ENCODE measurements around the gene GPR89B.
"Not testable (repeated sequence)": the region's sequence is repeated elsewhere in the genome, so short reads cannot be mapped to it uniquely, and the experiment has no call there.

GPR89B gene

GRCh38 chr1:147940456-147940855 is 12.2 kb downstream of the GPR89B start:
- DNase-seq (ENCODE audit: low spot score) = not testable (repeated sequence)

- DNase-seq (ENCODE audit: low spot score) = not testable (repeated sequence)
Measured at GRCh38 chr1:147942563-147942962, 14.3 kb downstream of the GPR89B start.

- DNase-seq (ENCODE audit: low spot score) = not testable (repeated sequence)
Measured at GRCh38 chr1:147949517-147949916, 21.3 kb downstream of the GPR89B start.

- DNase-seq (ENCODE audit: low spot score) = not testable (repeated sequence)
Measured at GRCh38 chr1:147958906-147959305, 30.7 kb downstream of the GPR89B start.

GRCh38 chr1:147959680-147960079 is 31.5 kb downstream of the GPR89B start:
- not testable (repeated sequence) for DNase-seq (ENCODE audit: low spot score)

- DNase-seq (ENCODE audit: low spot score) = not testable (repeated sequence)
Measured at GRCh38 chr1:147964575-147964974, 36.4 kb downstream of the GPR89B start.

- DNase-seq (ENCODE audit: low spot score) = not testable (repeated sequence)
Measured at GRCh38 chr1:147966657-147967056, 38.4 kb downstream of the GPR89B start.

- DNase-seq (ENCODE audit: low spot score) = not testable (repeated sequence)
Measured at GRCh38 chr1:147978896-147979651, 50.9 kb downstream of the GPR89B start.

GRCh38 chr1:147985374-147985773 is 57.2 kb downstream of the GPR89B start:
- peak; percentile 41 for DNase-seq (ENCODE audit: low spot score)

- not testable (repeated sequence) for DNase-seq (ENCODE audit: low spot score)
Measured at GRCh38 chr1:147987893-147988292, 59.7 kb downstream of the GPR89B start.

GRCh38 chr1:147992916-147993315 is 64.7 kb downstream of the GPR89B start:
- DNase-seq (ENCODE audit: low spot score) = not testable (repeated sequence)

- not testable (repeated sequence) for DNase-seq (ENCODE audit: low spot score)
Measured at GRCh38 chr1:147993400-147993799, 65.2 kb downstream of the GPR89B start.

- not testable (repeated sequence) for DNase-seq (ENCODE audit: low spot score)
Measured at GRCh38 chr1:147993825-147994615, 65.8 kb downstream of the GPR89B start.

GRCh38 chr1:147996088-147996487 is 67.9 kb downstream of the GPR89B start:
- not testable (repeated sequence) for DNase-seq (ENCODE audit: low spot score)

- DNase-seq (ENCODE audit: low spot score) = not testable (repeated sequence)
Measured at GRCh38 chr1:148007724-148008123, 79.5 kb downstream of the GPR89B start.

- DNase-seq (ENCODE audit: low spot score) = no peak
Measured at GRCh38 chr1:148010527-148010926, 82.3 kb downstream of the GPR89B start.

GRCh38 chr1:148013177-148014144 is 85.2 kb downstream of the GPR89B start:
- DNase-seq (ENCODE audit: low spot score) = not testable (repeated sequence)

GRCh38 chr1:148014289-148015200 is 86.3 kb downstream of the GPR89B start:
- DNase-seq (ENCODE audit: low spot score) = not testable (repeated sequence)

GRCh38 chr1:148024918-148025317 is 96.7 kb downstream of the GPR89B start:
- not testable (repeated sequence) for DNase-seq (ENCODE audit: low spot score)

- DNase-seq (ENCODE audit: low spot score) = not testable (repeated sequence)
Measured at GRCh38 chr1:148027004-148027403, 98.8 kb downstream of the GPR89B start.

- not testable (repeated sequence) for DNase-seq (ENCODE audit: low spot score)
Measured at GRCh38 chr1:148032247-148032646, 104.0 kb downstream of the GPR89B start.
